Occipital lobe (tissue), 3 donors: ENCODE results near the gene PHKG1. TPM values are rescaled to one million over a fixed set of nuclear protein-coding genes. Genes with fewer than 3 reads are reported as not detected.
"Not testable (repeated sequence)": the region's sequence is repeated elsewhere in the genome, so short reads cannot be mapped to it uniquely, and the experiment has no call there.

Source experiments
- DNase-seq: peaks from one replicate; lab custom pipeline; 2025; lab: John Stamatoyannopoulos, UW
- small RNA-seq: library from RNA; depleted of rRNA; stranded (forward); fragments of <200 nt; gene quantifications from one replicate; pipeline ENCODE3, GENCODE V24; 2014
- total RNA-seq: library from RNA; depleted of rRNA; stranded (reverse); fragments of >200 nt; gene quantifications from one replicate; pipeline ENCODE4 v1.2.3, GENCODE V29; 2014

The PHKG1 gene
- total RNA-seq, 1 donor from 2014 or later: 3.6 TPM

DNA sequence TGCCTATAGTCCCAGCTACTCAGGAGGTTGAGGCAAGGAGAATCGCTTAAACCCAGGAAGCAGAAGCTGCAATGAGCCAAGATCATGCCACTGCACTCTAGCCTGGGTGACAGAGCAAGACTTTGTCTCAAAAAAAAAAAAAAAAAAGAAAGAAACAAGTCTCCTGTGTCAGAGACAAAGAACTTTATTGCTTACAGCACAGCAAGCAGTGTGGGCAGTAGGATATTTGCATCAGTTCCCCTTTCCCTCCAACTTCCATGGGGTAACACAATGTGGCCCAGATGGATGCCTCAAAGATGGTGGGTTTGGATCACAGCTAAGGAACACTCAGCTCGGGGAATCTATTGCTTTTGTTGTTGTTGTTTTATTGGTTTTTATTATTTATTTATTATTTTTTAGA lies 47.0 kb downstream of the PHKG1 start:
- not testable (repeated sequence) for DNase-seq

DNA sequence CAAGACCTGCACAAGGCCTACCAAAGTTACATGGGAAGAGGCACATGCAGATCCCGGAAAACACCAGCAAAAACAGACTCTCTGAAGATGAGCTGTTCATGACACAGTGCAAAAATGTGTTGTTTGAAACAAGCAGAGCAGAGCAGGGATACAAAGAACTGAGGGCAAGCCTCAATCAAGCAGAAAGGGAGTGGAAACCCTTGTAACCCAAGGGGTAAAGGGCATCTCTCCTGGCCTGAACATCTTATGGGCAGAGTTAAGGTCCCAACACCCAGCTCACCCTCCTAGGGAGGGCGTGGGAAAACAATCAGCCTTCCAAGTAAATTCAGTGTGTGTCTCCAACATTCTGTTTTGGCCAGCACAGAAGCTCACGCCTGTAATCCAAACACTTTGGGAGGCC lies 52.0 kb downstream of the PHKG1 start:
- no peak for DNase-seq

DNA sequence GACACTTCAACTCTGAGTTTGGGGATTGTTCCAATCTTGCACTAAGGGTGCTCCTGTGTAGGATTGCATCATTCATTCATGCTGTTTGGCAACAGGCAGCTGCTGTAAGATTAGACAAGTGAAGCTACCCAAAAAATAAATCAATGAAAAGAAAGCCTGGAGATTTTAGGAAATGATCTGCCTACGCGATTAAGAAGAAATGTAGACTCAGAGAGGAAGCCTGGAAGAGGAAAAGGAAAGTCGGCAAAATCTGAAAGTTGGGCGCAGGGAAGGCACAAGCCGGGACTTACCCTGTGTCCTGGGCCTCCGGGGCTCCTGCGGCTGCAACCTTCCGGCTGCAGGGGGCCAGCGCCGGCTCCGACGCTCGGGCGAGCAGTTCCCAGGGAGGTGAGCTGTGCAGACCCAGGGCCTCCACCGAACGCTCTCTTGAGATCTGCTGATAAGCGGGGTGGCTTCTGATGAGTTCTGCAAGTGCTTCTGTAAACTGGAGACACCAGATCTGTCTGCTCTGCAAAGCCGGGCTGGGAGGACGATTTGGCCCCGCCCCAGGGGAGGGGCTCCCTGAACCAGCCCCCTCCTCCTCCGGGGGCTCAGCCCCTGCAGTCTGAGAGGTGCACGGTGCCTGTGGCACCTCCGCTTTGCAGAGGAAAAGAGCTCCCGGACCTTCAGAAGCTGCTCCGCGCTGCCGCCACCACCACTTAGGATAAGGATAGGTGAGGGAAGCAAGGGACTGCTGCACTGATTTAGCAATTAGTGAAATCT lies 58.9 kb downstream of the PHKG1 start:
- DNase-seq: peak; percentile 22

DNA sequence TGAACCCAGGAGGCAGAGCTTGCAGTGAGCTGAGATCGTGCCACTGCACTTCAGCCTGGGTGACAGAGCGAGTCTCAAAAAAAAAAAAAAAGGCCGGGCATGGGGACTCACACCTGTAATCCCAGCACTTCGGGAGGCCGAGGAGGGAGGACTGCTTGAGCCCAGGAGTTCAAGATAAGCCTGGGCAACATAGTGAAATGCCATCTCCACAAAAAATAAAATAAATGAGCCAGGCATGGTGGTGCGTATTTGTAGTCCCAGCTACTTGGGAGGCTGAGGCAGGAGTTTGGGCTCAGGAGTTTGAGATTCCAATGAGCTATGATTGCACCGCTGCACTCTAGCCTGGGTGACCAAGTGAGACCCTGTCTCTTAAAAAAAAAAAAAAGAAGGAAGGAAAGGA lies 60.2 kb downstream of the PHKG1 start:
- DNase-seq: not testable (repeated sequence)

DNA sequence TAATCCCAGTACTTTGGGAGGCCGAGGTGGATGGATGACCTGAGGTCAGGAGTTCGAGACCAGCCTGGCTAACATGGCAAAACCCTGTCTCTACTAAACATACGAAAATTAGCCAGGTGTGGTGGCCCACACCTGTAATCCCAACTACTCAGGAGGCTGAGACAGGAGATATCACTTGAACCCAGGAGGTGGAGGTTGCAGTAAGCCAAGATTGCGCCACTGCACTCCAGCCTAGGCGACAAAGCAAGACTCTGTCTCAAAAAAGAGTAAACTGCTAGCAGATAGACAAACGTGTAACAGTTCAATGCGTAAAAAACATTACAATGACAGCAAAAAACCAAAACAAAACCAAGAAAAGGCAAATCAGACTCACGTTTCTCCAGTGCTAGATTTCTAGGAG lies 61.2 kb downstream of the PHKG1 start:
- DNase-seq: not testable (repeated sequence)

DNA sequence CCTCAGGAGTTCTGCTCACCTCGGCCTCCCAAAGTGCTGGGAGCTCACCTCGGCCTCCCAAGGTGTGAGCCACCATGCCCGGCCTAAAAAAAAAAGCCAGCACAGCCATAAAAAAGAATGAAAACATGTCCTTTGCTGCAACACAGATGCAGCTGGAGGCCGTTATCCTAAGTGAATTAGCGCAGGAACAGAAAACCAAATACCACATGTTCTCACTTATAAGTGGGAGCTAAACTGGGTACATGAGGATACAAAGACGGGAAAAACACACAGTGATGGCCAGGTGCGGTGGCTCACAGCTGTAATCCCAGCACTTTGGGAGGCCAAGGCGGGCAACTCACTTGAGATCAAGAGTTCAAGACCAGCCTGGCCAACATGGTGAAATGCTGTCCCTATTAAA lies 62.4 kb downstream of the PHKG1 start:
- DNase-seq: no peak

Small RNA genes within 50 kb of the gene (small RNA-seq; reads per million reads assigned to genes)
- not detected for gene SNORA15
- gene SNORA22B: not detected

Other genes starting within 250 kb of the PHKG1 start
- not detected for gene SEPTIN14, start 230.2 kb downstream of the PHKG1 start, total RNA-seq
- 49.6 TPM for gene ZNF713, start 205.5 kb downstream of the PHKG1 start, total RNA-seq
- 32.3 TPM for gene MRPS17, start 141.1 kb downstream of the PHKG1 start, total RNA-seq
- 29.3 TPM for gene NIPSNAP2, start 128.4 kb downstream of the PHKG1 start, total RNA-seq
- gene PSPH, start 41.5 kb downstream of the PHKG1 start, total RNA-seq: 19.8 TPM
- gene CCT6A, start 41.2 kb downstream of the PHKG1 start, total RNA-seq: 189 TPM
- 71.3 TPM for gene SUMF2, start 28.7 kb downstream of the PHKG1 start, total RNA-seq
- gene CHCHD2, start 13.5 kb upstream of the PHKG1 start, total RNA-seq: 158 TPM
- gene NUPR2, start 23.5 kb upstream of the PHKG1 start, total RNA-seq: 0.62 TPM